Left hindlimb (tissue), 1 donor: ENCODE measurements around the gene RAB7A.

ENCODE experiments used
- DNase-seq: peaks from one replicate; pipeline ENCODE4 v3.0.0-alpha.2; 2018

Gene RAB7A

GRCh38 chr3:128726023-128727016, at the start of gene RAB7A:
Gene RAB7A, plus strand, starts transcription at chr3:128726183. Its CDS starts 69,185 bp downstream, at chr3:128795368.
- DNase-seq, result peak; percentile 99

DNA sequence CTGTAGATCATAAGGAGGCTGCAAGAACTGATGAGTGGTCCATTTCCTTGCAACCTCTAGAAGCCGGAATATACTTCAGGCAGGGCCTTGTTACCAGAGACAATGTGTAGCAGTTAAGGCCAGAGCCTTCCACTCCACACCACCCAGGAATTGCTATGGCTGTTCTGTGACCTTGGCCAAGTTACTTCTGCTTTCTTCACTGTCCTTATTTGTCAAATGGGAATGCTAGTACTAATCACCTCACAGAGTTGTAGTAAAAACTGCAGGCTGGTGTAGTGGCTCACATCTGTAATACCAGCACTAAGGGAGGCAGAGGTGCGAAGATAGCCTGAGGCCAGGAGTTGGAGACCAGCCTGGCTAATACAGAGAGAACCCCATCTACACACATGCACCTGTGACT, 46.6 kb upstream of the RAB7A start:
- DNase-seq, result no peak

GRCh38 chr3:128680603-128681368, 45.2 kb upstream of the RAB7A start:
- peak; percentile 100 for DNase-seq

GRCh38 chr3:128681369-128681829, 44.6 kb upstream of the RAB7A start:
- DNase-seq, result no peak

DNA sequence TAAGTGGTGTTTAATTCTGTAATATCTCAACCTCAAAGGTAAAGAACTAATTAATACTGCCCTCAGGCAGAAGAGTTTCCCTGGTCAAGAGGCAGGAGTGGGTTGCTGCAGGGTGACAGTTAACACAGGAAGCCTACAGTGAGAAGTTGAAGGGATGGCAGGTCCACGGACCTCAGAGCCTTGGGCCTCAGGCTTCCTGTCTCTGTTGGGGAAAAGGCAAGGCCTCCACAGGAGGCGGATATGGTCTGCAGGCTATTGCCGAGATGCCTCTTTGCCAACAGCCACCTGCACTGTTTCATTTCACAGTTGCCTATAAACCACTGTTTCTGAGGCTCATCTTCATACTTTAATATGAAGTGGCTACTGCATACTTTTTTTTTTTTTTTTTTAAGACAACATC, 42.0 kb upstream of the RAB7A start:
- DNase-seq, result no peak

DNA sequence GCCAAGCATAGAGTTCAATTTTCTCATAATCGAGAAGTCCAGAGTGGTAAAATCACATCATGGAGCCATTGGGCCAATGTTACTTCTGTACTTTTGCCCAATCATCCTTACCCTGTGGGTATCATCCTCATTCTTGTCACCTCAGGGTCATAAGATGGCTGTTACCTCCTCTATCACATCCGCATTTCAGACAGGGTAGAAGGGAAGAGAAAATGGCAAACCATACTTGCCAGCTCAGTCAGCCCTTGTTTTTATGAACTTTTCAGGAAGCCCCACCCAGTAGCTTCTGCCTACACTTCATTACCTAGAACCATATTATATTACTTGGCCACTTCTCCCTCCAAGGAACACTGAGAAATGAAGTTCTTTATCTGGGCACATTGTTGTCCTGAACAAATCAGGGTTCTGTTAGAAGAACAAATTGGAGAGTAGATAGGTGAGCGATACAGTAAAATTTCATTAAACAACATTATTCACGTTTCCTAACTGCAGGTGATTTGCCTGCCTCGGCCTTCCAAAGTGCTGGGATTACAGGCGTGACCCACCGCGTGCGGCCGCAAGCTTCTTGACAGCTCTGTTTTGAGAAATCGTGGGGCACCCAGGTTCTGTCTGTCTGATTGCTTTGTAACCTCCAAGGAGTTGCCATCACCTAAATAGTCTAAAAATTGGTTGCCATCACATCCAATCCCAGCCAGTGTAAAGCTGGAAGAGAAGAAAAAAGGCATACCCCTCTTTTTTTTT, 40.8 kb upstream of the RAB7A start:
- DNase-seq, result no peak

- no peak for DNase-seq
Measured at GRCh38 chr3:128686465-128686864, 39.5 kb upstream of the RAB7A start.

DNA sequence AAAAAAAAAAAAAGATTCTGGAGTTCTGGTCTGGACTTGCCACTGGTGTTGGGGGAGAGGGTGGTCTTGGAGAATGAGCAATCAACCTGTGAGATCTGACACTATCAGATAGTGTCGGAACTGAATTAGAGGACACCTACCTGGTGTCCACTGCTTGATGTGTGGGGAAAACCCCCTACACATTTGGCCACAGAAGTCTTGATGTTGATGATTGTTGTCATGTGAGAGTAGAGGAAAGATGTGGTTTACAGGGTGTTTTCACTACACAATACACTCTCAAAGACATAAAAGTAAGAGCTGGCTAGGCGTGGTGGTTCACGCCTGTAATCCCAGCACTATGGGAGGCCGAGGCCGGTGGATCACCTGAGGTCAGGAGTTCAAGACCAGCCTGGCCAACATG, 36.9 kb upstream of the RAB7A start:
- no peak for DNase-seq

- no peak for DNase-seq
Measured at GRCh38 chr3:128693696-128694095, 32.3 kb upstream of the RAB7A start.

DNA sequence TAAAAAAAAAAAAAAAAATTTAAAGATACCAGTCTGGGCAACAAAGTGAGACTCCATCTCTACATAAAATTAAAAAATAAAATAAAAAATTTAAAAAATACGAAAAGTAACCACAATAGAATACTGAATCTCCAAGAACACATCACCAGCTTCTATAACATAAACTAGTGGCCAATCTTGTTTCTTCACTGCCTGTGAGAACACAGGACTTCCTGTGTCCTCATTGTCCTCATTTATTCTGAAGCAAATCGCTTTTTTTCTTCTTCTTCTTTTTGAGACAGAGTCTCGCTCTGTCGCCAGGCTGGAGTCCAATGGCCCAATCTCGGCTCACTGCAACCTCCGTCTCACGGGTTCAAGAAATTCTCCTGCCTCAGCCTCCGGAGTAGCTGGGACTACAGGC, 28.6 kb upstream of the RAB7A start:
- DNase-seq, result no peak

GRCh38 chr3:128698211-128699047, 27.6 kb upstream of the RAB7A start:
- DNase-seq, result peak; percentile 46

GRCh38 chr3:128701342-128702212, 24.4 kb upstream of the RAB7A start:
- DNase-seq, result no peak

- no peak for DNase-seq
Measured at GRCh38 chr3:128702391-128702790, 23.6 kb upstream of the RAB7A start.

DNA sequence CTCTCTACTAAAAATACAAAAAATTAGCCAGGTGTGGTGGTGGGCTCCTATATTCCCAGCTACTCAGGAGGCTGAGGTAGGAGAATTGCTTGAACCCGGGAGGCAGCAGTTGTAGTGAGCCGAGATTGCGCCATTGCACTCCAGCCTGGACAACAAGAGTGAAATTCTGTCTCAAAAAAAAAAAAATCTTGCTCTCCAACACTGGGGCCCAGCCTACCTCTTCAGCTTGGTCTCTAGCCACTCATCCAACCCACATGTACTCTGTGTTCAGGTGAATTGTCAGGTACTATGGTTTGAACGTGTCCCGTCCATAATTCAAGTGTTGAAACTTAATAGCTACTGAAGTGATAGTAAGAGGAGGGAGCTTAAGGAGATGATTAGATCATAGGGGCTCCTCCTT, 22.4 kb upstream of the RAB7A start:
- DNase-seq, result no peak

DNA sequence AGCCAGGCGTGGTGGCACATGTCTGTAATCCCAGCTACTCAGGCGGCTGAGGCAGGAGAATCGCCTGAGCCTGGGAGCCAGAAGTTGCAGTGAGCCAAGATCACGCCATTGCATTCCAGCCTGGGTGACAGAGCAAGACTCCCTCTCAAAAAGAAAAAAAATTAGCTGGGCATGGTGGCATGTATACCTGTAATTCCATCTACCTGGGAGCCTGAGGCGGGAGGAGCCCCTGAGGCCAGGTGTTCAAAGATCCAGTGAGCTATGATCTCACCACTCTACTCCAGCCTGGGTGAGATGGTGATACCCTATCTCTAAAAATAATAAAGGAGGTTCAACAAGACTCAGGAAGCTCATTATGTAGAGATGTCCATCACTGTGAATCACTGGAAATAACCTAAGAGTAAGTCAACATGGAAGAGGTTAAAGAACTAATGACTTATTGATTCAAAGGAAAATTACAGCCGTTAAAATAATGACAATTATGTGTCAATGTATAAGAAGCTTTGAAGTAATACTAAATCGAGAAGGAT, 19.8 kb upstream of the RAB7A start:
- no peak for DNase-seq

- DNase-seq, result no peak
Measured at GRCh38 chr3:128707928-128708494, 18.0 kb upstream of the RAB7A start.

DNA sequence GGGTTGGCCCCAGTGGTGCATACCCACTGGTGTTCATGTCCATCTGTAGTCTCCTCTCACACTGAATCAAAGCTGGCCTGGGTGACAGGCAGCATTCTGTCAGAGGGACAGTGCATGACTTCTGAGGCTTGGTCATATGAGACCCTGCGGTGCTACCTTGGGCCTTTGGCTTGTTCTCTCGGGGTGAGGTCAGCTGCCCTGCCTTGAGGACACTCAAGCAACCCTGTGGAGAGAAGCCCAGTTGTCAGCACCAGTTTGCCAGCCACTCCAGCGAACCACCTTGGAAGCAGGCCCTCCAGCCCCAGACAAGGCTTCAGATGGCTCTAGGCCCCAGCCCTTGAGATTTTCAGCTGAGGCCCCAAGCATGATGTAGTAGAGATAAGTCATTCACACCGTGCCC, 16.9 kb upstream of the RAB7A start:
- no peak for DNase-seq

DNA sequence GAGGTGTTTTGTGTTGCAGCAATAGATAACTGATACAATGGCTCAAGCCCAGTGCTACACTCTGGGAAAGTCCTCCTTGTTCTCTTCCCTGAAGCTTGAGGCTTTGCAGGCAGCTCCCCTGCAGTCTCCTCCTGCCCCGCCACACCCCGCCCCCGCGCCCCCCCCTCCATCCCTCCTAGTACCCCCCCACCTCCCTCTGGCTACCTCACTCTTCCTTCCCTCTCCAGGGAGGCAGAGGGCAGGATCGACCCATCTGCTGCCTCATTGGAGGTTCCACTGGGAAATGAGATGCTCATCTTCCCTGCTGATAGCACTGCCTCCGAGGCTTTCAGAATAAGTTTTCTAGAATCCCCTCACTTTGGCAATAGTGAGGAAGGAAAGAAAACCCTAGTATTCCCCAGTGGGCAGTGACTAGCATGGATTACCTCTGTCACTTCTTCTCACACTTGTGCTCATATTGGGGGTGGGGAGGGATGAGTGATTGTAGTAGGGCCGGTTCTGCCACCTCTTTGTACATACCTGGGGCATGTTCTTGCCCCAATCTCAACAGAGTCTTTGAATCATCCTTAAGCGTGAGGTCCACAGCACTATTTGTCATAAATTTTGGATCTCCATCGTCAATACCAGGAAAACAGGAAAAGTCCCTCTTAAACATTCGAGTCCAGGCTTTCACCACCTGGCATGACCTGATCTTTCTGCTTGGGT, 16.3 kb upstream of the RAB7A start:
- no peak for DNase-seq

- DNase-seq, result no peak
Measured at GRCh38 chr3:128710816-128711433, 15.1 kb upstream of the RAB7A start.
